ENCODE data around the gene TMA7B. TPM values are rescaled to one million over a fixed set of nuclear protein-coding genes. Genes with fewer than 3 reads are reported as not detected.

TMA7B gene
- total and polyA plus RNA-seq, 2 of the 4 experiments (the other 2 are of a cell fraction), result not detected

DNA sequence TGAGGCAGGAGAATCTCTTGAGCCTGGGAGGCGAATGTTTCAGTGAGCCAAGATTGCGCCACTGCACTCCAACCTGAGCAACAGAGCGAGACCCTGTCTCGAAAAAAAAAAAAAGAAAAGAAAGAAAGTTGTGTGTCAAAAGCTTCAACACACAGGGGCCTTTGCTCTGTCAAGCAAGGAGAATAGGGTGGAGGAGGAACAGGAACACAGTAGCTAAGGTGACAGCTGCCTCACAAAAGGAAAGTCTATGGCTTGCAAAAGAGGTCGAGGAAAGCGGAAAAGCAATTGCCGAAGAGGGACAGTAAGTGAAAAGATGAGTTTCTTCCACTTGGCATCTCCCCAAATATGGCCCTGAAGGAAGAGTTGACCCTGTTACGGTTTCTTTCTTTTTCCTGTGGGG lies 26.5 kb upstream of the TMA7B start:
- Histone ChIP-seq H3K4me2 (ENCODE audit: low read depth, low read length) (no peak overlapping the region), H3K9me1 (ENCODE audit: insufficient read depth, low read length) (no peaks in the 10 kb centered on the region), H3K9ac (ENCODE audit: low read depth, low read length) (no peak overlapping the region), H3K56ac (ENCODE audit: extremely low read depth, insufficient read depth, low read length) (no peak overlapping the region), H3K14ac (replicated peaks; ENCODE audit: low read depth, low read length) (no peak overlapping the region), H3K18ac (ENCODE audit: low read depth, low read length) (no peak overlapping the region), H2BK5ac (ENCODE audit: low read depth, low read length, poor library complexity, severe bottlenecking) (no peak overlapping the region), H4K20me1 (ENCODE audit: insufficient read depth, low read length) (no peaks in the 10 kb centered on the region), H3K27me3 (ENCODE audit: control insufficient read depth, insufficient read depth, low read length) (peaks cover 70% of the 10 kb centered on the region), H3K36me3 (ENCODE audit: control insufficient read depth, insufficient read depth, low read length) (no peaks in the 10 kb centered on the region), H2AK9ac (replicated peaks; ENCODE audit: low read depth, low read length, poor library complexity) (no peak overlapping the region), H4K91ac (ENCODE audit: insufficient read depth, low read depth, low read length) (no peak overlapping the region), H3K27ac (ENCODE audit: insufficient read depth, low read length) (no peak overlapping the region), H3K4me3 (ENCODE audit: insufficient read depth, low read depth, low read length) (no peak overlapping the region), H3K79me1 (ENCODE audit: low read depth in 1 of 2, low read length in 2 of 2) (no peaks in the 10 kb centered on the region), H3K9me3 (ENCODE audit: control insufficient read depth, insufficient read depth, low read length) (no peaks in the 10 kb centered on the region), H3K4ac (ENCODE audit: low read depth, low read length) (no peak overlapping the region), H2AK5ac (ENCODE audit: low read depth, low read length) (no peak overlapping the region), H2BK15ac (ENCODE audit: low read depth, low read length) (no peak overlapping the region), H3K4me1 (ENCODE audit: control insufficient read depth, insufficient read depth, low read length) (no peaks in the 10 kb centered on the region; the same call in 1 of the 2 replicates), H2BK120ac (ENCODE audit: low read depth, low read length) (no peak overlapping the region), H3K23ac (ENCODE audit: low read depth, low read length) (no peak overlapping the region), H4K5ac (ENCODE audit: low read depth, low read length) (no peak overlapping the region), H2AFZ (replicated peaks; ENCODE audit: low read length, poor library complexity) (no peak overlapping the region), H2BK20ac (ENCODE audit: low read depth, low read length) (no peak overlapping the region), H4K8ac (ENCODE audit: low read depth in 2 of 2, low read length in 2 of 2) (no peak overlapping the region)
- TF ChIP-seq FOS (IDR thresholded peaks at IDR 0.05; ENCODE audit: low read depth, low read length), result no peak
- TF ChIP-seq, protein P1, sequence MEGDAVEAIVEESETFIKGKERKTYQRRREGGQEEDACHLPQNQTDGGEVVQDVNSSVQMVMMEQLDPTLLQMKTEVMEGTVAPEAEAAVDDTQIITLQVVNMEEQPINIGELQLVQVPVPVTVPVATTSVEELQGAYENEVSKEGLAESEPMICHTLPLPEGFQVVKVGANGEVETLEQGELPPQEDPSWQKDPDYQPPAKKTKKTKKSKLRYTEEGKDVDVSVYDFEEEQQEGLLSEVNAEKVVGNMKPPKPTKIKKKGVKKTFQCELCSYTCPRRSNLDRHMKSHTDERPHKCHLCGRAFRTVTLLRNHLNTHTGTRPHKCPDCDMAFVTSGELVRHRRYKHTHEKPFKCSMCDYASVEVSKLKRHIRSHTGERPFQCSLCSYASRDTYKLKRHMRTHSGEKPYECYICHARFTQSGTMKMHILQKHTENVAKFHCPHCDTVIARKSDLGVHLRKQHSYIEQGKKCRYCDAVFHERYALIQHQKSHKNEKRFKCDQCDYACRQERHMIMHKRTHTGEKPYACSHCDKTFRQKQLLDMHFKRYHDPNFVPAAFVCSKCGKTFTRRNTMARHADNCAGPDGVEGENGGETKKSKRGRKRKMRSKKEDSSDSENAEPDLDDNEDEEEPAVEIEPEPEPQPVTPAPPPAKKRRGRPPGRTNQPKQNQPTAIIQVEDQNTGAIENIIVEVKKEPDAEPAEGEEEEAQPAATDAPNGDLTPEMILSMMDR (conservative IDR thresholded peaks at IDR 0.05; ENCODE audit: low read depth, low read length), result no peak
- DNase-seq (no peak), ATAC-seq (ENCODE audit: low read depth) (no peak)
- in situ Hi-C loops (cut with MboI; ENCODE audit: low sequenced_read_pairs), result no loop called here
- dilution Hi-C loops (cut with HindIII; ENCODE audit: low sequenced_read_pairs, unreplicated experiment), result no loop called here
- POLR2A ChIA-PET (ENCODE audit: unreplicated experiment), result no interaction called here
- WGBS, 2 experiments (ENCODE audit: extremely low coverage in 2 of 2, insufficient read length in 1 of 2), result 93% methylated on average over 2 of the region's 8 CpGs; no CpG with 5 or more reads in 1 of the 2 experiments
- BruUV-seq (replicated peaks), result no TSS peak
- CTCF ChIA-PET, result interaction anchor here (0.7 kb wide), 1 partner anchor 91 kb away, joined by 3 read pairs; no protein-coding TSS in a partner anchor
- intact Hi-C loops (cut with micrococcal nuclease), result no loop called here
